ENCODE measurements around the gene SLC7A6OS.

The SLC7A6OS gene

GRCh38 chr16:68253721-68254120 is 57.0 kb downstream of the SLC7A6OS start:
- no peak for TF ChIP-seq MAX (IDR thresholded peaks at IDR 0.05)

GRCh38 chr16:68252383-68252782 is 58.4 kb downstream of the SLC7A6OS start:
- TF ChIP-seq FOXM1 (IDR thresholded peaks at IDR 0.05; ENCODE audit: borderline replicate concordance, low read depth): no peak
- no peak for TF ChIP-seq TEAD4 (IDR thresholded peaks at IDR 0.05)
- TF ChIP-seq RAD21 (IDR thresholded peaks at IDR 0.05; ENCODE audit: low read depth): no peak
- no peak for TF ChIP-seq EGR1 (IDR thresholded peaks at IDR 0.05)
- TF ChIP-seq TAF1 (IDR thresholded peaks at IDR 0.05; ENCODE audit: low read depth): no peak
- TF ChIP-seq ZBTB7A (IDR thresholded peaks at IDR 0.05; ENCODE audit: low read depth): no peak
- TF ChIP-seq MAX (IDR thresholded peaks at IDR 0.05): no peak
- TF ChIP-seq REST (IDR thresholded peaks at IDR 0.05; ENCODE audit: low read depth): no peak
- TF ChIP-seq NFIC (IDR thresholded peaks at IDR 0.05): no peak
- TF ChIP-seq USF1 (IDR thresholded peaks at IDR 0.05): no peak

GRCh38 chr16:68251832-68252231 is 58.9 kb downstream of the SLC7A6OS start:
- TF ChIP-seq CREB1 (IDR thresholded peaks at IDR 0.05; ENCODE audit: low read depth) (no peak), TEAD4 (IDR thresholded peaks at IDR 0.05) (no peak), YY1 (IDR thresholded peaks at IDR 0.05; ENCODE audit: low read depth) (no peak), FOXM1 (IDR thresholded peaks at IDR 0.05; ENCODE audit: borderline replicate concordance, low read depth) (no peak), NFIC (IDR thresholded peaks at IDR 0.05) (no peak), USF1 (IDR thresholded peaks at IDR 0.05) (no peak), MAX (IDR thresholded peaks at IDR 0.05) (no peak), ZBTB7A (IDR thresholded peaks at IDR 0.05; ENCODE audit: low read depth) (no peak)

GRCh38 chr16:68250951-68251350 is 59.8 kb downstream of the SLC7A6OS start:
- TF ChIP-seq TEAD4 (IDR thresholded peaks at IDR 0.05) (no peak), MAX (IDR thresholded peaks at IDR 0.05) (no peak), EP300 (IDR thresholded peaks at IDR 0.05; ENCODE audit: borderline replicate concordance) (no peak), TCF12 (IDR thresholded peaks at IDR 0.05; ENCODE audit: low read depth) (no peak), FOXM1 (IDR thresholded peaks at IDR 0.05; ENCODE audit: borderline replicate concordance, low read depth) (no peak), RAD21 (IDR thresholded peaks at IDR 0.05; ENCODE audit: low read depth) (no peak), CEBPB (IDR thresholded peaks at IDR 0.05) (no peak), YY1 (IDR thresholded peaks at IDR 0.05; ENCODE audit: low read depth) (no peak), USF1 (IDR thresholded peaks at IDR 0.05) (no peak), REST (IDR thresholded peaks at IDR 0.05; ENCODE audit: low read depth) (no peak), EGR1 (IDR thresholded peaks at IDR 0.05) (no peak), CREB1 (IDR thresholded peaks at IDR 0.05; ENCODE audit: low read depth) (no peak), ZBTB7A (IDR thresholded peaks at IDR 0.05; ENCODE audit: low read depth) (no peak), TAF1 (IDR thresholded peaks at IDR 0.05; ENCODE audit: low read depth) (no peak), NFIC (IDR thresholded peaks at IDR 0.05) (no peak)

GRCh38 chr16:68249371-68249770 is 61.4 kb downstream of the SLC7A6OS start:
- TF ChIP-seq FOXM1 (IDR thresholded peaks at IDR 0.05; ENCODE audit: borderline replicate concordance, low read depth): no peak
- no peak for TF ChIP-seq TAF1 (IDR thresholded peaks at IDR 0.05; ENCODE audit: low read depth)
- no peak for TF ChIP-seq NFIC (IDR thresholded peaks at IDR 0.05)
- TF ChIP-seq ZBTB7A (IDR thresholded peaks at IDR 0.05; ENCODE audit: low read depth): no peak
- no peak for TF ChIP-seq RAD21 (IDR thresholded peaks at IDR 0.05; ENCODE audit: low read depth)
- no peak for TF ChIP-seq CEBPB (IDR thresholded peaks at IDR 0.05)

All from Ishikawa (cell line).